HS-5 (cell line): ENCODE results near the gene KCNE5.
"Not testable (repeated sequence)": the region's sequence is repeated elsewhere in the genome, so short reads cannot be mapped to it uniquely, and the experiment has no call there.

Experiments used
- DNase-seq: peaks from one replicate; pipeline ENCODE4 v3.0.0-alpha.2; 2012; ENCODE audit warnings: low read depth

Gene KCNE5, protein sequence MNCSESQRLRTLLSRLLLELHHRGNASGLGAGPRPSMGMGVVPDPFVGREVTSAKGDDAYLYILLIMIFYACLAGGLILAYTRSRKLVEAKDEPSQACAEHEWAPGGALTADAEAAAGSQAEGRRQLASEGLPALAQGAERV

GRCh38 chrX:109624641-109625616 is at the start of gene KCNE5:
KCNE5 (minus strand) TSS chrX:109625172; CDS start chrX:109625020, 152 bp downstream.
- DNase-seq: no peak

DNA sequence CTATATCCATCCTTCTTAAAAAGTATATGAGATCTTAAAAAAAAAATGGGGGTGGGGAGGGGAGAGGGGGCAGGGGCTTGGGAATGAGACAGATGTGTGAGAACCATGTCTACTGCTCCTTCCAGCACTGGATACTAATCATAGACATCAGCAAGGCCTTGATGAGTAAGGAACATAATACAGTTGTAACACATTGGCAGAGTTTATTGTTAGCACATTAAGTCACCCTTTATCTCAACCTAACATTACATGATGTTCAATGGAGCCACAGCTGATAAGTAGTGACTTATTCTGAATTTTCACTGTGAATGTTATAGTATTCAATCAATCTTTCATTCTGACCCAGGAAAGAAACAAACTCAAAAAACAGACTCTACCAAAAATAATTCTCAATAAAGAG is 47.3 kb upstream of the KCNE5 start:
- DNase-seq: no peak

- DNase-seq: not testable (repeated sequence)
Measured at GRCh38 chrX:109671170-109671569, 46.2 kb upstream of the KCNE5 start.

GRCh38 chrX:109667986-109668385 is 43.0 kb upstream of the KCNE5 start:
- DNase-seq: no peak

DNA sequence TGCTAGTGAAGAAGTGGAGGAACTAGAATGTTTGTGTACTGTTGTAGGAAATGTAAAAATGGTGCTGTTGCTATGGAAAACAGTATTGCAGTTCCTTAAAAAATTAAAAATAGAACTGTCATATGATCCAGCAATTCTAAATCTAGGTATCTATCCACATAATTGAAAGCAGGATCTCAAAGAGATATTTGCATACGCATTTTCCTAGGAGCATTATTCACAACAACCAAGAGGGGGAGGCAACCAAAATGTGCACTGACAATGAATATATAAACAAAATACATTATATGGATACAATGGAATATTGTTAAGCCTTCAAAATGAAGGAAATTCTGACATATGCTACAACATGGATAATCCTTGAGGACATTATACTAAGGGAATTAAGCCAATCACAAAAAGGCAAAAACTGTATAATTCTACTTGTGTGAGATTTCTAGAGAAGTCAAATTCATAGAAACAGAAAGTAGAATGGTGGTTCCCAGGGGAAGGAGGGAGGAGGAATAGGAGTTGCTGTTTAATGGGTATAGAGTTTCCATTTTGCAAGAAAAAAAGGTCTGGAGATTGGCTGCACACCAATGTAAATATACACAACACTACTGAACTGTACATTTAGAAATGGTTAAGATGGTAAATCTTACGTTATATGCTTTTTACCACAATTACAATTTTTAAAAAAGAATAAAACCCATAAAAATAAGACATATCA is 35.6 kb upstream of the KCNE5 start:
- DNase-seq: no peak

DNA sequence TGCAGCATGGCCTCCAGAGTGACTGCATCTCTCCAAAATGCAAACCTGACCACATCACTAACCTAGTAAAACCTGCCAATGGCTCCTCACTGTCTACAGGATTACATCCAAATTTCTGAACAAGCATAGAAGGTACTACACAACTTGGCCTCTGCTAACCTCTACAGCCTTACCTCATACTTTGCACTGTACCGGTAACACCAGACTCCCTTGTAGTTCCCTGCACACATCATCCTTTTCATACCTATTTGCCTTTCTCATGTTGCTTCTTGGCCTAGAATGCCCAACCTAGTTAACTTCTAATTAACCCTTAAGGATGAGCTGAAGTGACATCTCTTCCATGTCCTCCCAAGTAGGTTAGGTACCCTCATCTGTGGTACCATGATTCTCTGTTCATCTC is 33.4 kb upstream of the KCNE5 start:
- no peak for DNase-seq

DNA sequence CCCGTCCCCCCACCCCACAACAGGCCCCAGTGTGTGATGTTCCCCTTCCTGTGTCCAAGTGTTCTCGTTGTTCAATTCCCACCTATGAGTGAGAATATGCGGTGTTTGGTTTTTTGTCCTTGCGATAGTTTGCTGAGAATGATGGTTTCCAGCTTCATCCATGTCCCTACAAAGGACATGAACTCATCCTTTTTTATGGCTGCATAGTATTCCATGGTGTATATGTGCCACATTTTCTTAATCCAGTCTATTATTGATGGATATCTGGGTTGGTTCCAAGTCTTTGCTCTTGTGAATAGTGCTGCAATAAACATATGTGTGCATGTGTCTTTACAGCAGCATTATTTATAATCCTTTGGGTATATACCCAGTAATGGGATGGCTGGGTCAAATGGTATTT is 32.4 kb upstream of the KCNE5 start:
- DNase-seq: not testable (repeated sequence)

DNA sequence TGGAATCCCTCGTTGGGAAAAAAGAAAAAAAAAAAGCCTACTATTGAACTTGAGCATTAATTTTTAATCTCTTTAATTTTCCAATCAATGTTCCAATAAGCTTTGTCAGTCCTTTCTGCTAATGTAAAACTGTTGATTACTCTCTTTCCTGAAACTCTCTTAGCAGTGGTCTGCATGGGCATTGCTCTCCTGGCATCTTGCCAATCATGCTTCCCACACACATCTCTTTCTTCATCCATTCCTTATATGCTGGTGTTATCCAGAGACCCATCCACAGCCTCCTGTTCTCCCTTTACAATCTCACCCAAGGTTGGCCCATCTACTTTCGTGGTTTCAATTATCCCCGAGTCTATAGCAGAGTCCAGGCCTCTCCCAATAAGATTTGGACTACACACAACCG is 31.8 kb upstream of the KCNE5 start:
- no peak for DNase-seq

- no peak for DNase-seq
Measured at GRCh38 chrX:109655502-109656201, 30.7 kb upstream of the KCNE5 start.

- no peak for DNase-seq
Measured at GRCh38 chrX:109654516-109655109, 29.6 kb upstream of the KCNE5 start.

DNA sequence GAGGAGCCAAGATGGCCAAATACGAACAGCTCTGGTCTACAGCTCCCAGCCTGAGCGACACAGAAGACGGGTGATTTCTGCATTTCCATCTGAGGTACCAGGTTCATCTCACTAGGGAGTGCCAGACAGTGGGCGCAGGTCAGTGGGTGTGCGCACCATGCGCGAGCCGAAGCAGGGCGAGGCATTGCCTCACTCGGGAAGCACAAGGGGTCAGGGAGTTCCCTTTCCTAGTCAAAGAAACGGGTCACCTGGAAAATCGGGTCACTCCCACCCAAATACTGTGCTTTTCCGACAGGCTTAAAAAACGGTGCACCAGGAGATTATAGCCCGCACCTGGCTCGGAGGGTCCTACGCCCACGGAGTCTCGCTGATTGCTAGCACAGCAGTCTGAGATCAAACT is 19.7 kb upstream of the KCNE5 start:
- not testable (repeated sequence) for DNase-seq

- DNase-seq: no peak
Measured at GRCh38 chrX:109643687-109644086, 18.7 kb upstream of the KCNE5 start.

GRCh38 chrX:109638158-109638557 is 13.2 kb upstream of the KCNE5 start:
- no peak for DNase-seq

DNA sequence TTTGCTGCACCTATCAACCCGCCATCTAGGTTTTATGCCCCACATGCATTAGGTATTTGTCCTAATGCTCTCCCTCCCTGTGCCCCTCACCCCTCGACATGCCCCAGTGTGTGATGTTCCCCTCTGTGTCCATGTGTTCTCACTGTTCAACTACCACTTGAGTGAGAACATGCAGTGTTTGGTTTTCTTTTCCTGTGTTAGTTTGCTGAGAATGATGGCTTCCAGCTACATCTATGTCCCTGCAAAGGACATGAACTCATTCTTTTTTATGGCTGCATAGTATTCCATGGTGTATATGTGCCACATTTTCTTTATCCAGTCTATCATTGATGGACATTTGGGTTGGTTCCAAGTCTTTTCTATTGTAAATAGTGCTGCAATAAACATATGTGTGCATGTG is 12.5 kb upstream of the KCNE5 start:
- DNase-seq: not testable (repeated sequence)

- DNase-seq: no peak
Measured at GRCh38 chrX:109635146-109635545, 10.2 kb upstream of the KCNE5 start.

DNA sequence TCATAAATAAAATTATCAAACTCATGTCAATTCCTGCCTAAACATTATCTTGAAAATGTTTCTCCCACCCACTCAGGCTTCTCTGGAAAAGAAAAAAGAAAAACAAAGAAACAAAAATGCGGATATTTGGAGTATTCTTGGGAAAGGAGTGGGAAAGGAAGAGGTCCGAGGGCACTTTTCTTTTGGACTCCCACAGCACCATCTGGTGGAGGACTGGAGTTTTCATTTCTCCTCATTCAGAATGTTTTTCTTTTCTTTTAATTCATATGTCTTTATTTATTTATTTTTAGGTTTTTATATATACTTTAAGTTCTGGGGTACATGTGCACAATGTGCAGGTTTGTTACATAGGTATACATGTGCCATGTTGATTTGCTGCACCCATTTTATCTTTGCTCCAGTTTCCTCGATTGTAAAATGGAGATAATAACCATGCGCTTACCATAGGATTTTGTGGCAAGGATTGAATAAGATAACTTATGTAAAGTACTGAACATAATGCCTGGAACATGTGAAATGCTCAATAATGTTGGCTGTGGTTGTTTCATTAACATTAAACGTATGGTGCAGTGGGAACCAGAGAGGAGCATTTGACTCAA is 8.0 kb upstream of the KCNE5 start:
- DNase-seq: no peak

DNA sequence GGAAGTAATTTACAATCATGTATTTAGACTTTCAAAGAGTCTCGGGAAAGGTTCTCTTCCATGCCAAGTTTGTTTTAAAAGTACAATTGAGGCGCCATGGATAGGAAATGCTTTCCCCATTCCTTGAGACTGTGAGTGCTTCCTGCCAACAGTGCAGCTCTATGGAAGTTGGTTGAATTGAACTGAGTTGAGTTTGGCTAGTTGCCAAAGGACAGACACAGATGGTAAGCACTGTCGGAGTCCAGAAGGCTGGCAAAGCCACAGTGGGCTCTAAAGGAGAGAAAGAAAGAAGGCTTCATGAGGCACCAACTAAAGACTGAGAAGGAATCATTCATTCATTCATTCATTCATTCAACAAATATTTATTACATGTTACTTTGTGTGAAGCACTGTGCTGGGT is 4.3 kb upstream of the KCNE5 start:
- no peak for DNase-seq

- DNase-seq: no peak
Measured at GRCh38 chrX:109626637-109627036, 1.7 kb upstream of the KCNE5 start.

DNA sequence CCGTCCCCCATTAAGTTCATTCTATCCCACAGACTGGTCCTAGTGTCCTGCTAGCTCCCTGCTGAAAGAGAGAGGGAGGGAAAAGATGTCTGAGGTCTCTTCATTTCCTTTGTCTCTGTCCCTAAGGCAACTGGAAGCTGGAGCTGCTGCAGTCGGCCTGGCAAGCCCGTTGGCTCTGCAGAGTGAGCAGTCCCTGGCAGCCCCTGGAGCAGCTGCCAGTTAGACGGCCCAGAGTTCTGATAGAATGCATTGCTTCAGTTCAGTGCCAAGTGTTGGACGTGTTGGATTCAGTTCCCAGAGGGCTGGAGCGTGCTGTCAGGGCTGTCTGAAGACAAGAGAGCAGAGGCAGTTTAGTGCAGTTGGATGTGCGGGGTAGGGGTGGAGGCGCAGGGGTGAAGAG is 975 bp downstream of the KCNE5 start:
- no peak for DNase-seq

DNA sequence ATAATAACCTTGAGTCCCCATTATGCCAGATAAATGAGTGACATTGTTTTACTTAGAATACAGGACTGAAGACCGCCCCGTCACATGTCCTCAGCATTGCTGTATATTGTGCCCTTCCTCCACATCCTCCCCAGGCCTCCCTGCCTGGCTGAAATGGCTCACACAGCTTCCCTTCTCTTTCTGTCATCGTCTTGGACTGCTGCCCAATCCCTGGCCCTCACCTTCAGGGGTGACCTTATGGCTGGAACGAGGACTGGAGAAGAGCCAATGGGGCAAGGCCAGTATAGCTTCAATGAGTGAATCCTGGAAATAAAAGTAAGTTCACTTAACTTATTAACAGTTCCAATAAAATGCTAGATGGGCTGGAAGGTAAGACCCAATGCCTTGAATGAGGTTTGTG is 2.7 kb downstream of the KCNE5 start:
- DNase-seq: no peak

GRCh38 chrX:109619771-109620170 is 5.2 kb downstream of the KCNE5 start:
- DNase-seq: no peak
